A673 (cell line): Measurements from ENCODE around the gene IKZF3. TPM values are rescaled to one million over a fixed set of nuclear protein-coding genes. Genes with fewer than 3 reads are reported as not detected.

Experiments used
- BruUV-seq: library from RNA; stranded (reverse); fragments of 400-500 nt; replicated peaks from 2 replicates; lab custom pipeline; 2021; lab: Mats Ljungman, UMichigan
- CTCF ChIA-PET: fragments of 300-600 bp; sonication (Branson Sonifier 250); formaldehyde crosslinking; loops from one replicate; lab custom pipeline; 2022; ENCODE audit warnings: antibody characterized with exemption; lab: Charles Lee
- POLR2A ChIA-PET: fragments of 300-600 bp; sonication (Branson Sonifier 250); formaldehyde crosslinking; loops from one replicate; lab custom pipeline; 2022; ENCODE audit warnings: antibody characterized with exemption; ENCODE audit not compliant: low non-redundant PET; lab: Charles Lee
- DNase-seq: peaks from one replicate; pipeline ENCODE4 v3.0.0-alpha.2; 2015; ENCODE audit warnings: low spot score
- H3K27ac ChIP-seq: fragments of 200-600 bp; sonication (generic); 2 replicates; pipeline ENCODE4 v1.5.1; 2016; ENCODE audit warnings: mixed run types, low read depth, mild to moderate bottlenecking, mixed read lengths, antibody characterized with exemption, low read length; ENCODE audit not compliant: poor library complexity, severe bottlenecking
- H3K27me3 ChIP-seq: fragments of 200-600 bp; sonication (generic); replicated peaks from 2 replicates; pipeline ENCODE4 v1.6.1; 2017; ENCODE audit warnings: mixed run types, low read depth, mild to moderate bottlenecking, mixed read lengths, antibody characterized with exemption, low read length; ENCODE audit not compliant: insufficient read depth, poor library complexity
- H3K36me3 ChIP-seq: fragments of 200-600 bp; sonication (generic); 2 replicates; pipeline ENCODE4 v1.6.1; 2016; ENCODE audit warnings: mixed run types, mild to moderate bottlenecking, mixed read lengths, antibody characterized with exemption, low read length; ENCODE audit not compliant: insufficient read depth, poor library complexity, severe bottlenecking
- H3K4me1 ChIP-seq: fragments of 200-600 bp; sonication (generic); 2 replicates; pipeline ENCODE4 v1.6.1; 2017; ENCODE audit warnings: mixed run types, mild to moderate bottlenecking, mixed read lengths, antibody characterized with exemption, low read length; ENCODE audit not compliant: insufficient read depth, poor library complexity, severe bottlenecking
- H3K4me3 ChIP-seq: fragments of 200-600 bp; sonication (generic); 2 replicates; pipeline ENCODE4 v1.5.1; 2016; ENCODE audit warnings: low read depth, mixed run types, mild to moderate bottlenecking, mixed read lengths, low read length; ENCODE audit not compliant: poor library complexity, severe bottlenecking
- H3K9me3 ChIP-seq: fragments of 200-600 bp; sonication (generic); 2 replicates; pipeline ENCODE4 v1.6.1; 2016; ENCODE audit warnings: mixed run types, low read depth, mild to moderate bottlenecking, mixed read lengths, antibody characterized with exemption, low read length; ENCODE audit not compliant: poor library complexity, severe bottlenecking
- EZH2 ChIP-seq: fragments of 200-600 bp; sonication (generic); IDR thresholded peaks from 2 replicates; pipeline ENCODE4 v1.6.1; 2017; ENCODE audit warnings: borderline replicate concordance, low read depth, mild to moderate bottlenecking, mixed read lengths, antibody characterized with exemption, low read length; ENCODE audit not compliant: poor library complexity, severe bottlenecking
- intact Hi-C: fragments of 100-400 bp; cut with micrococcal nuclease; formaldehyde crosslinking; loops from one replicate; pipeline ENCODE4 v1.10.0; 2022; ENCODE audit not compliant: unreplicated experiment
- total RNA-seq: library from RNA; stranded (reverse); gene quantifications from 2 replicates; pipeline ENCODE4 v1.2.3, GENCODE V29; 2021
- TF ChIP-seq, protein P1 (sequence below): fragments of 300-800, 200-600 bp; sonication (generic); conservative IDR thresholded peaks from 2 replicates; pipeline ENCODE4 v1.5.1; 2017; ENCODE audit warnings: low read depth, mild to moderate bottlenecking, antibody characterized with exemption, low read length, moderate library complexity, mixed read lengths

The IKZF3 gene
- total RNA-seq, 1 experiment from 2014 or later = not detected

- Histone ChIP-seq H3K27ac (no peak overlapping the region), H3K4me1 (no peaks in the 10 kb centered on the region), H3K36me3 (no peaks in the 10 kb centered on the region), H3K9me3 (no peaks in the 10 kb centered on the region), H3K4me3 (no peak overlapping the region), H3K27me3 (peaks cover 24% of the 10 kb centered on the region)
- BruUV-seq = no TSS peak
- POLR2A ChIA-PET = no interaction called here
- CTCF ChIA-PET = no interaction called here
- TF ChIP-seq EZH2 = no peak
- TF ChIP-seq, protein P1, sequence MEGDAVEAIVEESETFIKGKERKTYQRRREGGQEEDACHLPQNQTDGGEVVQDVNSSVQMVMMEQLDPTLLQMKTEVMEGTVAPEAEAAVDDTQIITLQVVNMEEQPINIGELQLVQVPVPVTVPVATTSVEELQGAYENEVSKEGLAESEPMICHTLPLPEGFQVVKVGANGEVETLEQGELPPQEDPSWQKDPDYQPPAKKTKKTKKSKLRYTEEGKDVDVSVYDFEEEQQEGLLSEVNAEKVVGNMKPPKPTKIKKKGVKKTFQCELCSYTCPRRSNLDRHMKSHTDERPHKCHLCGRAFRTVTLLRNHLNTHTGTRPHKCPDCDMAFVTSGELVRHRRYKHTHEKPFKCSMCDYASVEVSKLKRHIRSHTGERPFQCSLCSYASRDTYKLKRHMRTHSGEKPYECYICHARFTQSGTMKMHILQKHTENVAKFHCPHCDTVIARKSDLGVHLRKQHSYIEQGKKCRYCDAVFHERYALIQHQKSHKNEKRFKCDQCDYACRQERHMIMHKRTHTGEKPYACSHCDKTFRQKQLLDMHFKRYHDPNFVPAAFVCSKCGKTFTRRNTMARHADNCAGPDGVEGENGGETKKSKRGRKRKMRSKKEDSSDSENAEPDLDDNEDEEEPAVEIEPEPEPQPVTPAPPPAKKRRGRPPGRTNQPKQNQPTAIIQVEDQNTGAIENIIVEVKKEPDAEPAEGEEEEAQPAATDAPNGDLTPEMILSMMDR = no peak
- no peak for DNase-seq
- intact Hi-C loops = no loop called here
Observed at GRCh38 chr17:39868554-39868942, 4.4 kb upstream of the IKZF3 start.

DNA sequence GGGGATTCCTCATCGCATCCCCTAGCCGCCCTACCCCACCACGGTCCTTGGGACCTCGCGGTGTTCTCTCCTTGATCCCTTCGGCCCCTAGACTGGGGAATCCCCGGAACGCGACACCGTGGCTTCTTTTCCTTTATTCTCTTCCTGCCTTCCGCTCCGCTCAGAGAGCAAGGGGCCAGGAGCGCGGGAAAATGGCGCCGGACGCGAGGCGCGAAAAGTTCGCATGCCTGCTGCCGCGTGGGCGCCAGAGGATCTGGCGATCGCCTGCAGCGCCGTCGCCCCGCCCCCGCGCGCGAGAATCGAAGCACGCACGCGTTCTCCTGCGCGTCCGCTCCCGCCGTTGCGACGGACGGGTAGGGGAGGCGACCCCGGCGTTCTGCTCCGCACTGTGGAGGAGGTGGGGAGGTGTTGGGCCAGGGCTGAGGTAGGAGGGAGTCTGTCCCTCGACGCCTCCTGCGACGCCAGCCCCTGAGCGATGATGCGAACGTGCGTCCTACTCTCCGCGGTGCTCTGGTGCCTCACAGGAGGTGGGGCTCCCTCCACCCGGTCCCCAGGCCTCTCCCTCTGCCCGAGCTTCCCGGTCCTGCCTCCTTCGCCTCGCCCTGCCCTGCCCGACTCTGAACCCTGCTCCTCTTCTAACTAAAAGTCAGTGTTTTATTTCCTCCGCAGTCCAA is 3.9 kb upstream of the IKZF3 start, which contains the start of gene ZPBP2:
ZPBP2 (plus strand) TSS at position 323 of the 674 bp plus-strand sequence; CDS start at position 476, 153 bp downstream.
- BruUV-seq = no TSS peak

GRCh38 chr17:39867084-39867879 is 3.2 kb upstream of the IKZF3 start:
- peaks cover 37% of the 10 kb centered on the region for H3K27me3 ChIP-seq
- no TSS peak for BruUV-seq
- POLR2A ChIA-PET = no interaction called here

More for the DNA sequence above, 3.9 kb upstream of the IKZF3 start, which contains the start of gene ZPBP2:
- H3K36me3 ChIP-seq = no peaks in the 10 kb centered on the region
- intact Hi-C loops = no loop called here
- H3K4me1 ChIP-seq = no peaks in the 10 kb centered on the region
- no peak within 1 kb of the TSS for H3K27ac ChIP-seq
- no peaks in the 10 kb centered on the region for H3K9me3 ChIP-seq
- no peak for DNase-seq
- TF ChIP-seq, protein P1 = no peak
- no peak for TF ChIP-seq EZH2
- POLR2A ChIA-PET = no interaction called here
- H3K27me3 ChIP-seq = peaks cover 29% of the 10 kb centered on the region
- CTCF ChIA-PET = no interaction called here
- H3K4me3 ChIP-seq = no peak within 1 kb of the TSS

More at GRCh38 chr17:39867084-39867879, 3.2 kb upstream of the IKZF3 start:
- TF ChIP-seq EZH2 = no peak
- TF ChIP-seq, protein P1 = no peak
- intact Hi-C loops = no loop called here
- Histone ChIP-seq H3K4me3 (no peak overlapping the region), H3K4me1 (no peaks in the 10 kb centered on the region), H3K36me3 (no peaks in the 10 kb centered on the region), H3K27ac (no peak overlapping the region), H3K9me3 (no peaks in the 10 kb centered on the region)
- CTCF ChIA-PET = no interaction called here
- no peak for DNase-seq
